ENCODE measurements around the gene RHBDF1. TPM values are rescaled to one million over a fixed set of nuclear protein-coding genes. Genes with fewer than 3 reads are reported as not detected.

The RHBDF1 gene
- polyA plus RNA-seq, 3 donors = 25.3 to 30.4 (median 29.9) TPM

- peak; percentile 68 for DNase-seq
Measured at GRCh38 chr16:96935-97381, 24.5 kb upstream of the RHBDF1 start.

DNA sequence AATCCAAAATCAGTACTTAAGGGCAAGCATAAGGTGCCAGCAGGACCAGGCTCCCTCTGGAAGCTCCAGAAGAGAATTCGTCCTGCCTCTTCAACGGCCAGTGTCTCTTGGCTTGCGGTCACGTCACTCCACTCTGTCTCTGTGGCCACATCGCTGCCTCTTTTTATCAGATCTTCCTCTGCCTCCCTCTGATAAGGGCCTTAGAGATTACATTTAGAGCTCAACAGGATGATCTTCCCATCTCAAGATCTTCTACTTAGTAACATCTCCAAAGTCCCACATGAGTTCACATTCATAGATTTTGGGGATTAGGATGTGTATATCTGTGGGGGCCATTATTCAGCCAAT, 22.5 kb upstream of the RHBDF1 start:
- DNase-seq = no peak

GRCh38 chr16:92431-93339, 20.3 kb upstream of the RHBDF1 start:
- no peak for DNase-seq

DNA sequence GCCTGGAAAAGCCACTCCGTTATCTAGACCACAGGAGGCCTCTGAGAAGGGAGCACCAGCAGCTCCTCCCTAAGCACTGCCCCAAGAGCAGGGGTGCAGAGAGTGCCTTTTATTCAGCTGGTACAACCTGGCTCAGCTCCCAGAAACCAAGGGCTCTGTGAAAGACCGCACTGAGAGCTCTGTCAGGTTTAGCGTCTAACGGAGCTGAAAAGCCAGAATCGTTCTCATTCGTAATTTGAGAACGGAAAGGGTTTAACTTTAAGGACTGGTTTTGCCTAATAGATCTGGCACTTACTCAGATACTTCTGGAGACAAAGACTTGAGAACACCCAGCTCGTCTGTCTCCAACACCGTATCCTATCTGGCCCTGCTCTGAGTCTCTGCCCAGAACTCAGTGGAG, 19.1 kb upstream of the RHBDF1 start:
- DNase-seq = no peak

DNA sequence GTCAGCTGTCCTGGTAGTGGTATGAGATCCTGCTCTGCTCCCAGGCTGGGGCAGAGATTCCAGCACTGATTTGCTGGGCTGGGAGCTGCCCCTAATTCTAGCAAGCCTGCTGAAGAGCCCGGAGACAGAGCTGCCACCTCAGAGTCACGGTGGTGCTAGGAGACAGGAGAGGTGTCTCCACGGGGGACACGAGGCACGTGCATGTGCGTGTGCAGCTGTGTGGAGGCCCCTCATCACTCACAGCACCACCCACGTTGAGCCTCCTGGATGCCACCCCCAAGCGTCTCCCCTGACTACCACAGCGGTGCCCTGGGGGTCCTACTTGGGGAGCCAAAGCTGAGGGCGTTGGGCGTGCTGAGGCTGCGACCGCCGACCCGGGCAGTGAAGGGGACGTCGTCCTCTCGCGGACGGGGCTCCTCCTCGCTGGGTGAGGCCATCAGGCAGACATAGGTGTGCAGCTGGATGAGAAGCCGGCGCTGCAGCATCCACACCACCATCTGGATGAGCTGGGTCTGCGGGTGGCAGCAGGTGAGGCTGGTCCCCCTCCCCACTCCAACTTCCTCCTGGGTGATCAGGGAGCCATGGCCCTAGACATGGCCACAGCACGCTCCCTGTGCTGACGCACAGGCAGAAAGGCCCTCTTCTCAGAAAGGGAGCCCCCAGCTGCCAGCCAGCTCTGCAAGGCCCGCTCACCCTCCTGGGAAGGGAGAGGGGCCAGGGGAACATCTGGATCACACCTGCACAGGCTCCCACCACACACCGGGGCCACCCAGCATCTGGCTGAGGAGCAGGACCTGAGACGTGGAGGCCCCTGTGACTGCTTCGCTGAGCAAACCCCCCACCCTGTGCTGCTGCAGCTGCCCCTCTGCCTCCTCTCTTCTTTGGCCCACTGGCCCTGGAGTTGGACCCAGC, 17.2 kb upstream of the RHBDF1 start:
- no peak for DNase-seq

DNA sequence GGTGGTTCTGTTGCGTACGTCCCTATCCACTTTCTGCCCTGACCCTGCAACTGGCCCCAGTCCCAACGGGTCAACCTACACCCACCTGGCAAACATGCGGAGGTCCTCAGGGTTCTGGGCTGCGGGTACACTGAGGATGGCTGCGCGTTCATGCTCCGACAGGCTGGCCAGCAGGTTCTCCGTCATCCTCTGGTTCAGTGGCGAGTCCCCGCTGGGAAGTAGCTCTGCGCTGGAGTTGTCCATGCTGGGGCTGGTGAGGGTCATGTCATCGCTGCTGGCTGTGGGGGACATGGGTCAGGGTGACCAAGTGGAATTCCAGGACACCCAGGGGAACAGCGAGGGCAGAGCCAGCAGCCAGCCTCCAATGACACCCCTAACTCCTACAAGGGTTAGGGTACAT, 16.2 kb upstream of the RHBDF1 start:
- no peak for DNase-seq

GRCh38 chr16:86483-86952, 14.1 kb upstream of the RHBDF1 start:
- no peak for DNase-seq

DNA sequence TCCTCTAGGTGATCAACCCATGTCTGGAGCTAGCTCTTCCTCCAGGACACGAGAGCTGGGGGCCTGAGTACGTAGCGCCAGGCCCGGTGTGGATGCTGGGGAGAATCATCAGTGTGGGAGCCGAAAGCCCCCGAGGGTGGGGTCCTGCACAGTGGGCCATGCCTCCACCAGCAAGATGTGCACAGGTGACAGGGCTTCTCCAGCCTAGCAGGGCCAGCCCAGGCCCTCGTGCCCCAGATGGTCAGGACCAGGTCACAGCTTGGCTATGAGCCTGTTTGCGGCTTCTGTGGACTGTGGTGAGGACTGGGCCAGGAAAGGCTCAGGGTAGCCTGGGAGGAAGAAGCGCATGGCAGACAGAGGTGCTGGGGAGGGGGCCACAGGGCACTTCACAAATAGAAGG, 13.4 kb upstream of the RHBDF1 start:
- no peak for DNase-seq

DNA sequence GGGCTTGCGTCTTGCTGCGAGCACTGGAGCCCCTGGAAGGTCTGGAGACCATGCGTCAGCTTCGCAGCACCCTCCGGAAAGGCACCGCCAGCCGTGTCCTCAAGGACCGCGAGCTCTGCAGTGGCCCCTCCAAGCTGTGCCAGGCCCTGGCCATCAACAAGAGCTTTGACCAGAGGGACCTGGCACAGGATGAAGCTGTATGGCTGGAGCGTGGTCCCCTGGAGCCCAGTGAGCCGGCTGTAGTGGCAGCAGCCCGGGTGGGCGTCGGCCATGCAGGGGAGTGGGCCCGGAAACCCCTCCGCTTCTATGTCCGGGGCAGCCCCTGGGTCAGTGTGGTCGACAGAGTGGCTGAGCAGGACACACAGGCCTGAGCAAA, 13.0 kb upstream of the RHBDF1 start:
- no peak for DNase-seq

GRCh38 chr16:84718-85406, 12.4 kb upstream of the RHBDF1 start:
- DNase-seq = peak; percentile 43

DNA sequence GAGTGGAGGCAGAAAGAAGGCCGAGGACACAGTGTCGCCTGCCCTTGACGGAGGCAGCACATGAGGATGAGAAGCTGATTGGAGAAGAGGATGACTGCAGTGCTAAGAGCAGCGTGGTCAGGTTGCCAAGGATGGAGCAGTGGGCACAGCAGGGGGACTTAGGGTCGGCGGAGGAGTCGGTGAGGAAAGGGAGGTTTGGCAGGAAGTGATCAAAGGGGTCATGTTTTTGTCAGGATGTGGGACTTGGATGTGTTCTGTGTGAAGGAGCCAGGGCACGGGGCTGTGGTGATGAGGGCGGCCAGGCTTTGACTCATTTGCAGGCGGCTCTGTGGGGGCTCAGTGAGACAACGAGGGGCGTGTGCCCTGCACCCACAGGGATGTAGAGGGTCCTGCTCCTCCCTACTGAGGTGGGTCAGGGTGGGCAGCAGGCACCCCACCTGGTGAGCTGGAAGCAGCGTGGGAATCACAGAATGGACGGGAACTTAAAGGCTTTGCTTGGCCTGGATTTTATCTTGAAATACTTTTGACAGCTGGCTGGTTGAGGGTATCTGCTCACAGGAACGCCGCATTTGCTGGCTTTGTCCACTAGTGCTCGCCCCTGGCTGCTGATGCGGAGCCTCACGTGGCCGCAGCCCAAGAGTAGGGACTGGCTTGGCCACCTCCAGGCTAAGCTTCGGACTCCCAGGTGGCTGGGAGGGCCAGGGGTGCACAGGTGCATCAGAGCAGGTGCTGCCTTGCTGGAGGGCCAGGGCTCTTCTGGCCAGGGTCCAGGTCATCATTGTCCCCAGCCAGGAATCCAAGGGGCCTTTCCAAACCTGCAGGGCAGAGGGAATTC, 11.6 kb upstream of the RHBDF1 start:
- no peak for DNase-seq

- DNase-seq = no peak
Measured at GRCh38 chr16:83060-83603, 10.7 kb upstream of the RHBDF1 start.

GRCh38 chr16:79151-80054, 7.0 kb upstream of the RHBDF1 start:
- no peak for DNase-seq

- no peak for DNase-seq
Measured at GRCh38 chr16:78444-79150, 6.2 kb upstream of the RHBDF1 start.

- peak; percentile 80 for DNase-seq
Measured at GRCh38 chr16:77807-78443, 5.5 kb upstream of the RHBDF1 start, which contains the start of gene MPG. MPG (plus strand) TSS chr16:78225; CDS start chr16:78310, 85 bp downstream.

- peak; percentile 45 for DNase-seq
Measured at GRCh38 chr16:77273-77806, 4.9 kb upstream of the RHBDF1 start.

GRCh38 chr16:76535-77272, 4.3 kb upstream of the RHBDF1 start:
- DNase-seq = no peak

All from renal pelvis (tissue), 4 donors.